ENCODE results near the gene CCDC92. TPM values are rescaled to one million over a fixed set of nuclear protein-coding genes. Genes with fewer than 3 reads are reported as not detected.

The CCDC92 gene
- total RNA-seq, 1 donor from 2014 or later = 55.1 TPM

- Mint-ChIP-seq H3K4me3 (ENCODE audit: unreplicated experiment) (no peak overlapping the region), H3K9me3 (ENCODE audit: unreplicated experiment) (peaks cover 3% of the 10 kb centered on the region), H3K4me1 (ENCODE audit: unreplicated experiment) (peaks cover 48% of the 10 kb centered on the region), H3K27ac (ENCODE audit: unreplicated experiment) (no peak overlapping the region), H3K36me3 (ENCODE audit: unreplicated experiment) (peaks cover 34% of the 10 kb centered on the region), H3K27me3 (ENCODE audit: unreplicated experiment) (no peaks in the 10 kb centered on the region)
- TF ChIP-seq CTCF (IDR thresholded peaks at IDR 0.05) = no peak
- DNase-seq (ENCODE audit: extremely low spot score, unreplicated experiment) = no peak
Measured at GRCh38 chr12:123945287-123946151, 27.1 kb downstream of the CCDC92 start.

GRCh38 chr12:123944696-123945095 is 27.9 kb downstream of the CCDC92 start:
- Mint-ChIP-seq H3K4me1 (ENCODE audit: unreplicated experiment) (peaks cover 45% of the 10 kb centered on the region), H3K27me3 (ENCODE audit: unreplicated experiment) (no peaks in the 10 kb centered on the region), H3K9me3 (ENCODE audit: unreplicated experiment) (peaks cover 3% of the 10 kb centered on the region), H3K4me3 (ENCODE audit: unreplicated experiment) (no peak overlapping the region), H3K36me3 (ENCODE audit: unreplicated experiment) (peaks cover 32% of the 10 kb centered on the region), H3K27ac (ENCODE audit: unreplicated experiment) (no peak overlapping the region)
- TF ChIP-seq CTCF (IDR thresholded peaks at IDR 0.05) = no peak
- DNase-seq (ENCODE audit: extremely low spot score, unreplicated experiment) = no peak

GRCh38 chr12:123943816-123944215 is 28.8 kb downstream of the CCDC92 start:
- no peak overlapping the region for H3K27ac Mint-ChIP-seq (ENCODE audit: unreplicated experiment)
- TF ChIP-seq CTCF (IDR thresholded peaks at IDR 0.05) = no peak
- no peaks in the 10 kb centered on the region for H3K27me3 Mint-ChIP-seq (ENCODE audit: unreplicated experiment)
- peaks cover 41% of the 10 kb centered on the region for H3K4me1 Mint-ChIP-seq (ENCODE audit: unreplicated experiment)
- DNase-seq (ENCODE audit: extremely low spot score, unreplicated experiment) = no peak
- no peak overlapping the region for H3K4me3 Mint-ChIP-seq (ENCODE audit: unreplicated experiment)
- H3K36me3 Mint-ChIP-seq (ENCODE audit: unreplicated experiment) = peaks cover 36% of the 10 kb centered on the region
- peaks cover 3% of the 10 kb centered on the region for H3K9me3 Mint-ChIP-seq (ENCODE audit: unreplicated experiment)

GRCh38 chr12:123942911-123943648 is 29.6 kb downstream of the CCDC92 start:
- TF ChIP-seq CTCF (IDR thresholded peaks at IDR 0.05) = no peak
- DNase-seq (ENCODE audit: extremely low spot score, unreplicated experiment) = no peak
- Mint-ChIP-seq H3K4me1 (ENCODE audit: unreplicated experiment) (peaks cover 42% of the 10 kb centered on the region), H3K36me3 (ENCODE audit: unreplicated experiment) (peaks cover 40% of the 10 kb centered on the region), H3K9me3 (ENCODE audit: unreplicated experiment) (peaks cover 3% of the 10 kb centered on the region), H3K27ac (ENCODE audit: unreplicated experiment) (peak overlapping the region; percentile 88), H3K4me3 (ENCODE audit: unreplicated experiment) (no peak overlapping the region), H3K27me3 (ENCODE audit: unreplicated experiment) (no peaks in the 10 kb centered on the region)

GRCh38 chr12:123942238-123942653 is 30.4 kb downstream of the CCDC92 start:
- H3K4me3 Mint-ChIP-seq (ENCODE audit: unreplicated experiment) = peak overlapping the region; percentile 38
- peak overlapping the region; percentile 88 for H3K27ac Mint-ChIP-seq (ENCODE audit: unreplicated experiment)
- DNase-seq (ENCODE audit: extremely low spot score, unreplicated experiment) = no peak
- H3K36me3 Mint-ChIP-seq (ENCODE audit: unreplicated experiment) = peaks cover 44% of the 10 kb centered on the region
- no peak for TF ChIP-seq CTCF (IDR thresholded peaks at IDR 0.05)
- H3K4me1 Mint-ChIP-seq (ENCODE audit: unreplicated experiment) = peaks cover 44% of the 10 kb centered on the region
- H3K9me3 Mint-ChIP-seq (ENCODE audit: unreplicated experiment) = peaks cover 3% of the 10 kb centered on the region
- H3K27me3 Mint-ChIP-seq (ENCODE audit: unreplicated experiment) = no peaks in the 10 kb centered on the region
